Measurements from ENCODE around the gene DOK4.

GRCh38 chr16:57514791-57515600 is 28.7 kb upstream of the DOK4 start:
- TF ChIP-seq CTCF (conservative IDR thresholded peaks at IDR 0.05; ENCODE audit: low read length) (no peak), EZH2phosphoT487 (IDR thresholded peaks at IDR 0.05; ENCODE audit: borderline replicate concordance) (no peak)
